Common myeloid progenitor, CD34-positive (primary cell): ENCODE results near the gene MRPL55.

Experiments used
- CTCF ChIA-PET: fragments of 350-600 bp; sonication (Branson Sonifier 250); formaldehyde crosslinking; loops from one replicate; lab custom pipeline; 2021; ENCODE audit warnings: antibody characterized with exemption; lab: Charles Lee
- POLR2A ChIA-PET: fragments of 350-600 bp; sonication (Branson Sonifier 250); formaldehyde crosslinking; loops from one replicate; lab custom pipeline; 2021; ENCODE audit warnings: antibody characterized with exemption; lab: Charles Lee
- DNase-seq, 3 donors: peaks; one replicate each; pipeline versions ENCODE4 v3.0.0 to v3.0.0-alpha.2; 2013
- H3K27ac ChIP-seq, 2 experiments: 1 replicate in 1 of 2; 2 replicates in 1 of 2; pipeline ENCODE4 v1.7.0; 2013; ENCODE audit warnings: inconsistent platforms in 2 of 2, low read length in 2 of 2, mild to moderate bottlenecking in 2 of 2, low read depth in 1 of 2, moderate library complexity in 1 of 2; ENCODE audit not compliant: severe bottlenecking in 2 of 2, insufficient read depth in 1 of 2, poor library complexity in 1 of 2
- H3K27me3 ChIP-seq, 5 experiments: replicated peaks in 2 of 5; 1 replicate in 3 of 5; 2 replicates in 2 of 5; pipeline versions ENCODE4 v1.6.1 to v1.7.0; 2013; ENCODE audit warnings: low read length in 4 of 5, mild to moderate bottlenecking in 2 of 5, moderate library complexity in 2 of 5, inconsistent platforms in 1 of 5; ENCODE audit not compliant: insufficient read depth in 5 of 5, control insufficient read depth in 4 of 5
- H3K36me3 ChIP-seq, 4 experiments: 1 replicate in 2 of 4; 2 replicates in 2 of 4; pipeline versions ENCODE4 v1.6.1 to v1.7.0; 2013; ENCODE audit warnings: low read length in 3 of 4, control low read depth in 1 of 4, mild to moderate bottlenecking in 1 of 4; ENCODE audit not compliant: control insufficient read depth in 4 of 4, insufficient read depth in 4 of 4
- H3K4me1 ChIP-seq, 4 experiments: 1 replicate in 3 of 4; 2 replicates in 1 of 4; pipeline versions ENCODE4 v1.6.1 to v1.7.1; 2013; ENCODE audit warnings: low read length in 3 of 4, mild to moderate bottlenecking in 3 of 4, control low read depth in 1 of 4, inconsistent platforms in 1 of 4, moderate library complexity in 1 of 4; ENCODE audit not compliant: control insufficient read depth in 4 of 4, insufficient read depth in 4 of 4; ENCODE audit errors: control extremely low read depth in 1 of 4
- H3K4me3 ChIP-seq, 7 experiments: 1 replicate in 4 of 7; 2 replicates in 3 of 7; pipeline versions ENCODE4 v1.5.1 to v1.7.0; 2013; ENCODE audit warnings: mild to moderate bottlenecking in 7 of 7, low read length in 6 of 7, moderate library complexity in 6 of 7, inconsistent platforms in 2 of 7, low read depth in 2 of 7, control low read depth in 1 of 7; ENCODE audit not compliant: insufficient read depth in 4 of 7, control insufficient read depth in 1 of 7; ENCODE audit errors: extremely low read depth in 1 of 7
- H3K9me3 ChIP-seq, 5 experiments: 1 replicate in 4 of 5; 2 replicates in 1 of 5; pipeline versions ENCODE4 v1.6.1 to v1.7.1; 2013; ENCODE audit warnings: low read length in 4 of 5, mild to moderate bottlenecking in 2 of 5, inconsistent platforms in 1 of 5, low read depth in 1 of 5, moderate library complexity in 1 of 5; ENCODE audit not compliant: control insufficient read depth in 4 of 5, insufficient read depth in 2 of 5; ENCODE audit errors: control extremely low read depth in 1 of 5
- WGBS: methylation state at CpG from one replicate; pipeline ENCODE4 v1.1.5; 2013; ENCODE audit not compliant: insufficient coverage; 5-methylcytosine and 5-hydroxymethylcytosine counted together

Gene MRPL55

GRCh38 chr1:228076796-228077430, 32.2 kb downstream of the MRPL55 start:
- WGBS = 96% methylated on average over 9 of the region's 9 CpGs
- peaks cover 0 to 9% (median 8%) of the 10 kb centered on the region in 4 experiments for H3K4me1 ChIP-seq
- H3K36me3 ChIP-seq = no peaks in the 10 kb centered on the region
- DNase-seq = no peak
- H3K27ac ChIP-seq = no peak overlapping the region
- peaks cover 0 to 12% (median 0%) of the 10 kb centered on the region in 5 experiments for H3K27me3 ChIP-seq
- CTCF ChIA-PET = interaction anchor here (0.7 to 2.8 kb wide), 4 partner anchors 10 to 78 kb away, joined by 3 to 9 read pairs (median 5); no protein-coding TSS in a partner anchor
- no peak overlapping the region for H3K4me3 ChIP-seq
- H3K9me3 ChIP-seq = no peaks in the 10 kb centered on the region
- POLR2A ChIA-PET = no interaction called here

DNA sequence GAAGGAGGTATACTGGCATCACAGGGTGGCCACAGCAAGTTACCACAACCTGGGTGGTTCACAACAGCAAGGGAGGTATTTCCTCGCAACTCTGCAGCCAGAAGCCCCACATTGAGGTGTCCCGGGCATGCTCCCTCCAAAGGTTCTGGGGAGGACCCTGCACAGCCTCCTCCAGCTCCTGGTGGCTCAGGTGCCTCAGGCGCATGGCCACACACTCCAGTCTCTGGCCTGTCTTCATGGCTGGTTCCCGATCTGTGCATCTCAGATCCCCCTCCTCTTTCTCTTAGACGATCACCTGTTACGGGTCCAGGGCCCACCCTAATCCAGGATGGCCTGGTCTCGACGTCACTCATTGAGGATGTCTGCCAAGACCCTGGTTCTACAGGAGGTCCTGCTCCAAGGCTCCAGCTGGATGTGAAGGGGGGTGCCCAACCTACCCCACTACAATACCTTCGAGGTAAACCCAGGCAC, 33.3 kb downstream of the MRPL55 start:
- DNase-seq = no peak
- Histone ChIP-seq H3K4me1 (no peaks in the 10 kb centered on the region), H3K36me3 (no peaks in the 10 kb centered on the region), H3K4me3 (no peak overlapping the region), H3K9me3 (no peaks in the 10 kb centered on the region), H3K27me3 (peaks cover 0 to 23% (median 6%) of the 10 kb centered on the region in 5 experiments), H3K27ac (no peak overlapping the region)
- CTCF ChIA-PET = interaction anchor here (1.7 to 2.8 kb wide), 2 partner anchors 11 to 70 kb away, joined by 3 to 9 read pairs; no protein-coding TSS in a partner anchor
- POLR2A ChIA-PET = no interaction called here
- 96% methylated on average over 9 of the region's 9 CpGs for WGBS

GRCh38 chr1:228074954-228075730, 34.0 kb downstream of the MRPL55 start:
- ChIA-PET CTCF (interaction anchor here (1.0 to 1.7 kb wide), 4 partner anchors 12 to 76 kb away, joined by 3 to 7 read pairs (median 4); no protein-coding TSS in a partner anchor), POLR2A (no interaction called here)
- H3K36me3 ChIP-seq = no peaks in the 10 kb centered on the region
- 69% methylated on average over 17 of the region's 18 CpGs for WGBS
- no peak overlapping the region for H3K4me3 ChIP-seq
- H3K9me3 ChIP-seq = no peaks in the 10 kb centered on the region
- DNase-seq = no peak
- peaks cover 0 to 30% (median 10%) of the 10 kb centered on the region in 5 experiments for H3K27me3 ChIP-seq
- H3K27ac ChIP-seq = no peak overlapping the region
- H3K4me1 ChIP-seq = no peaks in the 10 kb centered on the region

- Histone ChIP-seq H3K4me3 (no peak overlapping the region), H3K27ac (no peak overlapping the region), H3K27me3 (peaks cover 0 to 41% (median 18%) of the 10 kb centered on the region in 5 experiments), H3K36me3 (no peaks in the 10 kb centered on the region), H3K9me3 (no peaks in the 10 kb centered on the region), H3K4me1 (no peaks in the 10 kb centered on the region)
- ChIA-PET CTCF (interaction anchor here (1.0 to 1.7 kb wide), 4 partner anchors 32 to 75 kb away, joined by 3 to 7 read pairs (median 4); partner anchors contain the start of gene WNT3A), POLR2A (no interaction called here)
- 84% methylated on average over 14 of the region's 16 CpGs for WGBS
- DNase-seq = no peak
These were observed 35.1 kb downstream of the MRPL55 start for GRCh38 chr1:228073857-228074545.

- Histone ChIP-seq H3K9me3 (no peaks in the 10 kb centered on the region), H3K4me1 (no peaks in the 10 kb centered on the region), H3K36me3 (no peaks in the 10 kb centered on the region), H3K4me3 (no peak overlapping the region), H3K27ac (no peak overlapping the region), H3K27me3 (peaks cover 0 to 48% (median 25%) of the 10 kb centered on the region in 5 experiments)
- ChIA-PET CTCF (interaction anchor here (1.0 to 1.7 kb wide), 3 partner anchors 67 to 74 kb away, joined by 3 to 7 read pairs (median 4); partner anchors contain the start of gene WNT3A), POLR2A (no interaction called here)
- 86% methylated on average over 21 of the region's 23 CpGs for WGBS
- DNase-seq = no peak
These were observed 35.8 kb downstream of the MRPL55 start for GRCh38 chr1:228073061-228073856.

GRCh38 chr1:228072658-228073043, 36.4 kb downstream of the MRPL55 start:
- no peaks in the 10 kb centered on the region for H3K4me1 ChIP-seq
- ChIA-PET POLR2A (no interaction called here), CTCF (no interaction called here)
- peaks cover 0 to 55% (median 26%) of the 10 kb centered on the region in 5 experiments for H3K27me3 ChIP-seq
- 53% methylated on average over 2 of the region's 5 CpGs for WGBS
- H3K27ac ChIP-seq = no peak overlapping the region
- no peak for DNase-seq
- no peak overlapping the region for H3K4me3 ChIP-seq
- no peaks in the 10 kb centered on the region for H3K36me3 ChIP-seq
- no peaks in the 10 kb centered on the region for H3K9me3 ChIP-seq
